ENCODE results near the gene BCL2.
"Not testable (repeated sequence)": the region's sequence is repeated elsewhere in the genome, so short reads cannot be mapped to it uniquely, and the experiment has no call there.

Gene BCL2

GRCh38 chr18:63198868-63199742 lies 120.5 kb downstream of the BCL2 start:
- no peak for DNase-seq (ENCODE audit: low read depth)

- no peak for DNase-seq (ENCODE audit: low read depth)
These were observed 121.3 kb downstream of the BCL2 start for GRCh38 chr18:63198098-63198760.

GRCh38 chr18:63197246-63197869 lies 122.2 kb downstream of the BCL2 start:
- DNase-seq (ENCODE audit: low read depth) = no peak

- no peak for DNase-seq (ENCODE audit: low read depth)
These were observed 124.0 kb downstream of the BCL2 start for GRCh38 chr18:63195326-63196159.

GRCh38 chr18:63192885-63193349 lies 126.7 kb downstream of the BCL2 start:
- no peak for DNase-seq (ENCODE audit: low read depth)

GRCh38 chr18:63192126-63192884 lies 127.3 kb downstream of the BCL2 start:
- DNase-seq (ENCODE audit: low read depth) = no peak

- no peak for DNase-seq (ENCODE audit: low read depth)
These were observed 128.2 kb downstream of the BCL2 start for GRCh38 chr18:63191413-63191812.

GRCh38 chr18:63190838-63191237 lies 128.7 kb downstream of the BCL2 start:
- DNase-seq (ENCODE audit: low read depth) = not testable (repeated sequence)

GRCh38 chr18:63189817-63190216 lies 129.8 kb downstream of the BCL2 start:
- DNase-seq (ENCODE audit: low read depth) = no peak

GRCh38 chr18:63189041-63189440 lies 130.5 kb downstream of the BCL2 start:
- no peak for DNase-seq (ENCODE audit: low read depth)

GRCh38 chr18:63187791-63188460 lies 131.6 kb downstream of the BCL2 start:
- DNase-seq (ENCODE audit: low read depth) = no peak

- no peak for DNase-seq (ENCODE audit: low read depth)
These were observed 132.4 kb downstream of the BCL2 start for GRCh38 chr18:63187223-63187574.

- DNase-seq (ENCODE audit: low read depth) = no peak
These were observed 132.9 kb downstream of the BCL2 start for GRCh38 chr18:63186520-63187222.

- no peak for DNase-seq (ENCODE audit: low read depth)
These were observed 133.6 kb downstream of the BCL2 start for GRCh38 chr18:63185984-63186383.

- no peak for DNase-seq (ENCODE audit: low read depth)
These were observed 135.4 kb downstream of the BCL2 start for GRCh38 chr18:63183952-63184770.

- DNase-seq (ENCODE audit: low read depth) = no peak
These were observed 136.2 kb downstream of the BCL2 start for GRCh38 chr18:63183378-63183777.

- no peak for DNase-seq (ENCODE audit: low read depth)
These were observed 136.7 kb downstream of the BCL2 start for GRCh38 chr18:63182861-63183260.

GRCh38 chr18:63182310-63182772 lies 137.2 kb downstream of the BCL2 start:
- no peak for DNase-seq (ENCODE audit: low read depth)

GRCh38 chr18:63181706-63182309 lies 137.8 kb downstream of the BCL2 start:
- DNase-seq (ENCODE audit: low read depth) = no peak

All from activated T-helper 1 cell treated with Interleukin-2 at 50 U/mL for 16 hours (primary cell).